A549 (cell line): ENCODE measurements around the gene KRT38.

ENCODE experiments used
- BHLHE40 ChIP-seq: IDR thresholded peaks from 2 replicates; pipeline ENCODE4 v1.6.1; 2012; ENCODE audit warnings: low read depth, low read length, inconsistent platforms
- CEBPB ChIP-seq, 2 experiments: fragments of >200 bp in 1 of 2; sonication (Bioruptor Twin) in 1 of 2; formaldehyde crosslinking in 1 of 2; IDR thresholded peaks; 2 replicates each; pipeline ENCODE4 v1.6.1; 2012 to 2016
- MAFK ChIP-seq: fragments of 450-650 bp; IDR thresholded peaks from 2 replicates; pipeline ENCODE4 v1.6.1; 2014; ENCODE audit not compliant: partially characterized antibody
- MYC ChIP-seq: IDR thresholded peaks from 2 replicates; pipeline ENCODE4 v1.6.1; 2012; ENCODE audit warnings: mild to moderate bottlenecking, inconsistent platforms, low read length, improper control_type of control experiment, borderline replicate concordance
- NFE2L2 ChIP-seq: fragments of 150-350 bp; conservative IDR thresholded peaks from 2 replicates; pipeline ENCODE4 v1.6.1; 2014; ENCODE audit warnings: low read length
- POLR2AphosphoS2 ChIP-seq: conservative IDR thresholded peaks from 2 replicates; pipeline ENCODE4 v1.6.1; 2012; ENCODE audit warnings: low read length, improper control_type of control experiment, inconsistent platforms
- RAD21 ChIP-seq, 2 experiments: fragments of >200 bp in 1 of 2; sonication (Bioruptor Twin) in 1 of 2; formaldehyde crosslinking in 1 of 2; IDR thresholded peaks in 1 of 2; conservative IDR thresholded peaks in 1 of 2; 2 replicates in 1 of 2; 3 replicates in 1 of 2; pipeline ENCODE4 v1.6.1; 2012 to 2018; ENCODE audit warnings: inconsistent platforms in 1 of 2
- RCOR1 ChIP-seq: fragments of 150-350 bp; IDR thresholded peaks from 2 replicates; pipeline ENCODE4 v1.6.1; 2014; ENCODE audit warnings: antibody characterized with exemption, low read length, low read depth
- RFX5 ChIP-seq: fragments of 450-650 bp; IDR thresholded peaks from 2 replicates; pipeline ENCODE4 v1.7.1; 2014; ENCODE audit warnings: antibody characterized with exemption, mild to moderate bottlenecking, moderate library complexity
- TF ChIP-seq, protein P1 (sequence below): fragments of >200 bp; sonication (Bioruptor Twin); formaldehyde crosslinking; IDR thresholded peaks from 3 replicates; pipeline ENCODE4 v1.5.1; 2016
- TF ChIP-seq, protein P2 (sequence below): fragments of 150-350 bp; IDR thresholded peaks from 2 replicates; pipeline ENCODE4 v1.6.1; 2014; ENCODE audit warnings: low read depth, mild to moderate bottlenecking, low read length
- TF ChIP-seq, protein P3 (sequence below): IDR thresholded peaks from 2 replicates; pipeline ENCODE4 v1.6.1; 2012; ENCODE audit warnings: low read depth, borderline replicate concordance
- TF ChIP-seq, protein P4 (sequence below): IDR thresholded peaks from 2 replicates; pipeline ENCODE4 v1.6.1; 2012

DNA sequence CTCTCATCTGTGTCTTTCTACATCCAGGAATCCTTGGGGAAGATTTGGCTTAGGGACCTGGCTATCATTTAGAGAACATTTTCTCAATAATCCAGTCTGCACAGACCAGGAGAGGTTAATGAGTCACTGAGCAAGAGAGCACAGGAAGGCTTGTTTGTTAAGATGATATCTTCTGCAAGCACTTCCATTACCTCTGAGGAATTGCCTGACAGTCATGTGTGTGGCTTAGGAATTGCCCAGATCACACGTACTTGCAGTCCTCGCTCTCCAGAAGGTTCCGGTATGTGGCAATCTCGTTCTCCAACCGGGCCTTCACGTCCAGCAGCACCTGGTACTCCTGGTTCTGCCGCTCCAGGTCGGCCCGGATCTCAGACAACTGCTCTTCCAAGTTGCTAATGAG lies 19.7 kb downstream of the KRT38 start:
- TF ChIP-seq, protein P1, sequence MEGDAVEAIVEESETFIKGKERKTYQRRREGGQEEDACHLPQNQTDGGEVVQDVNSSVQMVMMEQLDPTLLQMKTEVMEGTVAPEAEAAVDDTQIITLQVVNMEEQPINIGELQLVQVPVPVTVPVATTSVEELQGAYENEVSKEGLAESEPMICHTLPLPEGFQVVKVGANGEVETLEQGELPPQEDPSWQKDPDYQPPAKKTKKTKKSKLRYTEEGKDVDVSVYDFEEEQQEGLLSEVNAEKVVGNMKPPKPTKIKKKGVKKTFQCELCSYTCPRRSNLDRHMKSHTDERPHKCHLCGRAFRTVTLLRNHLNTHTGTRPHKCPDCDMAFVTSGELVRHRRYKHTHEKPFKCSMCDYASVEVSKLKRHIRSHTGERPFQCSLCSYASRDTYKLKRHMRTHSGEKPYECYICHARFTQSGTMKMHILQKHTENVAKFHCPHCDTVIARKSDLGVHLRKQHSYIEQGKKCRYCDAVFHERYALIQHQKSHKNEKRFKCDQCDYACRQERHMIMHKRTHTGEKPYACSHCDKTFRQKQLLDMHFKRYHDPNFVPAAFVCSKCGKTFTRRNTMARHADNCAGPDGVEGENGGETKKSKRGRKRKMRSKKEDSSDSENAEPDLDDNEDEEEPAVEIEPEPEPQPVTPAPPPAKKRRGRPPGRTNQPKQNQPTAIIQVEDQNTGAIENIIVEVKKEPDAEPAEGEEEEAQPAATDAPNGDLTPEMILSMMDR: no peak
- TF ChIP-seq MAFK (no peak), RAD21 (conservative IDR thresholded peaks at IDR 0.05 in 1 of 2, IDR thresholded peaks at IDR 0.05 in 1 of 2) (no peak), NFE2L2 (no peak), POLR2AphosphoS2 (no peak), CEBPB (IDR thresholded peaks at IDR 0.05) (no peak), BHLHE40 (no peak), RFX5 (no peak), MYC (no peak), RCOR1 (no peak)
- TF ChIP-seq, protein P2, sequence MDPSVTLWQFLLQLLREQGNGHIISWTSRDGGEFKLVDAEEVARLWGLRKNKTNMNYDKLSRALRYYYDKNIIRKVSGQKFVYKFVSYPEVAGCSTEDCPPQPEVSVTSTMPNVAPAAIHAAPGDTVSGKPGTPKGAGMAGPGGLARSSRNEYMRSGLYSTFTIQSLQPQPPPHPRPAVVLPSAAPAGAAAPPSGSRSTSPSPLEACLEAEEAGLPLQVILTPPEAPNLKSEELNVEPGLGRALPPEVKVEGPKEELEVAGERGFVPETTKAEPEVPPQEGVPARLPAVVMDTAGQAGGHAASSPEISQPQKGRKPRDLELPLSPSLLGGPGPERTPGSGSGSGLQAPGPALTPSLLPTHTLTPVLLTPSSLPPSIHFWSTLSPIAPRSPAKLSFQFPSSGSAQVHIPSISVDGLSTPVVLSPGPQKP: no peak
- TF ChIP-seq, protein P3, sequence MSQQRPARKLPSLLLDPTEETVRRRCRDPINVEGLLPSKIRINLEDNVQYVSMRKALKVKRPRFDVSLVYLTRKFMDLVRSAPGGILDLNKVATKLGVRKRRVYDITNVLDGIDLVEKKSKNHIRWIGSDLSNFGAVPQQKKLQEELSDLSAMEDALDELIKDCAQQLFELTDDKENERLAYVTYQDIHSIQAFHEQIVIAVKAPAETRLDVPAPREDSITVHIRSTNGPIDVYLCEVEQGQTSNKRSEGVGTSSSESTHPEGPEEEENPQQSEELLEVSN: no peak
- TF ChIP-seq, protein P4, sequence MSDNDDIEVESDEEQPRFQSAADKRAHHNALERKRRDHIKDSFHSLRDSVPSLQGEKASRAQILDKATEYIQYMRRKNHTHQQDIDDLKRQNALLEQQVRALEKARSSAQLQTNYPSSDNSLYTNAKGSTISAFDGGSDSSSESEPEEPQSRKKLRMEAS: no peak
